HG03135 (cell line): ENCODE results near the gene ARID1B.
"Not testable (repeated sequence)": the region's sequence is repeated elsewhere in the genome, so short reads cannot be mapped to it uniquely, and the experiment has no call there.

ENCODE experiments used
- ATAC-seq: cut with Tn5 transposase; IDR thresholded peaks from one replicate; pipeline ENCODE4 v1.9.1; 2021; ENCODE audit warnings: mild to moderate bottlenecking, moderate library complexity; ENCODE audit not compliant: unreplicated experiment

ARID1B gene

GRCh38 chr6:156980948-156981347, 203.8 kb downstream of the ARID1B start:
- ATAC-seq, result no peak

- ATAC-seq, result no peak
Measured at GRCh38 chr6:156982168-156982567, 205.0 kb downstream of the ARID1B start.

- not testable (repeated sequence) for ATAC-seq
Measured at GRCh38 chr6:156982864-156983263, 205.7 kb downstream of the ARID1B start.

DNA sequence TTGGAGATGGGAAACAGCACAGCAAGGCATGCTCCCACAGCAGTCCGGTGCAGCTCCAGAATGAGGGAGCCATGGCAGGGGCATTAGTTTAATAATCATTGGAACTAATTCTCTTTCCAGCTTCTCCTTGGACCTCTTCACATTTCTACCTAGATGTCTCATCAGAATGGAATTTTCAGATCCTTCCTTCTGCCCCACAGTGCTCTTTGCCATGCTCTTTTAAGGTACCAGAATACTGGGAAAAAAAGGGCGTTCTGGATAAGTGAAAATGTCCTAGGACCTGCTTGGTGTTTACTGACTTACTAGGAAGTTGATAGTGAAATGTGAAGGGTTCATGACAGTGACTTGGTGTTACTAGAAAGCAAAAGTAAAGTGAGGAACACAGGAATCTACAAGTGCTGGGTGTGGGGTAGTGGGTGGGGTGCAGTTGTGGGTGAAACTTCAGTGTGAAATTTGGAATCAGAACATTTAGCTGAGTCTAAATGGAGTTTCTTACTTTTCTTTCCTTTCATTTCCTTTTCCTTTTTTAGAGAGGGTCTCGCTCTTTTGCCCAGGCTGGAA, 207.1 kb downstream of the ARID1B start:
- no peak for ATAC-seq

DNA sequence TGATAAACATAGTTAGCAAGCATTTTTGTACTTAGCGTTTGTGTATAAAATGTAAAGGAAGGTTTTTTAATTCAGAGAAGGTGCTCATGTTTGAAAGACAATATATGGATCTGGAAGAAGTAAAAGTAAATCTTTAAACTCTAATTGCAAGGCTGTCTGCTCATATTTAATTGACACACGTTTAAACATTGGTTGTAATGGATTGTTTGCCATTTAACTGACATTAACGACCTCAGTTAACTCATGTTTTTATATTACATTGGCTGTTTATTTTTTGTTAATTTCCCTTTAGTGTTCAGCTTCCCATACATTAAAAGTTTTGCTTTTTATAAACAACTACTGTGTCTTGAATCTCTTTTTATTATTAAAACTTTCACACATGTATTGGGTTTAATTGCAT, 208.1 kb downstream of the ARID1B start:
- no peak for ATAC-seq

DNA sequence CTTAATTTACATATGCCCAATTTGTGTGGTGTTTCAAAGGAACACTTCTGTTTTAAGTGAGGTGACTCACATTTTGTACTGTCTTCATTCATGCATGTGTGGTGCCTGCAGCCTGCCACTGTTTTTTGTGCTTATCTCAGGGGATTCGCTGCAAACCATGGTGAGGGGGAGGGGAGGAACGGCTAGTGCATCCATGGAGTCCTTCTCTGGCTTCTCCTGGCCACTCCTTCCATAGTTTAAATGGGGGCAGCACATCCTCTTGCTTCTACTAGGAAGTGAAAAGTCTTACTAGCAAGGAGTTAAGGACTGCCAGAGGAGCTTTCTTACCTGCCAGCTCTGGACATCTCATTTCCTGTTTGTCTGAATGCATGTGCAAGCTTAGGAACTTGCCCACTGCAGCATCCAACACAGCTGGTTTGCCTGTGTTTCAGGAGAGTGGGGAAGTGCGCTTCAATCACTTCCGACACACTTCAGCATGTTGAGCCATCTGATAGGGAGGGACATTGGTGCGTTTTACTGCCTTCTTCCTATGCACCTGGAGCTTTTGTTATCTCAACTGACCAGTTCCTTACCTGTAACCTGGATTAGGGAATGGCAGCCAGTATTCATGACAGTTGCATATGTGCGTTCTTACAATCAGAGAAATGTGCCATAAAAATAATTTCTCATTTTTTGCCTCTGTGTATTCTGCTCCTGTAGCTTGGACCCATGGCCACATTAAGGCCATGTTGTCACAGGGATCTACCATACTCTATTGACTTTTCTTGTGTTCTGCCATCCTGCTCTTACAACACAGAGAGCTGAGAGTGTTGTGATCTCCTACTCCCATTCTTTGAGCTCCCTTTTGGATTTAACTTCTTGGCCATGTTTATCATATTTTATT, 211.3 kb downstream of the ARID1B start:
- peak; percentile 65 for ATAC-seq

- no peak for ATAC-seq
Measured at GRCh38 chr6:156989159-156989806, 212.1 kb downstream of the ARID1B start.

- ATAC-seq, result no peak
Measured at GRCh38 chr6:156992020-156992804, 215.0 kb downstream of the ARID1B start.

DNA sequence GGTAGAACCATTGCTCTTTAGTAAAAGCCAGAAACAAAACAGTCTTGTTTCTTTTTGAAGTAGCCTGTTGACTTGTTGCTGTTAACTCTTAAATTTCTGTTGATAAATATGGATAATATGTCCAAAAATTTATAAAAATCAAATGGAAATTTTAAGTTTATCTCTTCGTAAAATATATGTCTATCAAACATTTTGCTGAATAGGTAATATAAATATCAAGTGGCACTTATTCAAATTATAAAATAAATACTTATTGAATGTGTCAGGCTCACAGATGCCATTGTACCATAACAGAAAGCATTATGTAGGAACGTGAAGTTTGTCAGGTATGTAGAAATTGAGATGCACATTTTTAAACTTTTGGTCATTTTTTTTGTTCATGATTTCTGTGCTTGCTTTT, 216.5 kb downstream of the ARID1B start:
- no peak for ATAC-seq

- ATAC-seq, result no peak
Measured at GRCh38 chr6:156994215-156995076, 217.3 kb downstream of the ARID1B start.

- no peak for ATAC-seq
Measured at GRCh38 chr6:156995502-156995901, 218.3 kb downstream of the ARID1B start.

DNA sequence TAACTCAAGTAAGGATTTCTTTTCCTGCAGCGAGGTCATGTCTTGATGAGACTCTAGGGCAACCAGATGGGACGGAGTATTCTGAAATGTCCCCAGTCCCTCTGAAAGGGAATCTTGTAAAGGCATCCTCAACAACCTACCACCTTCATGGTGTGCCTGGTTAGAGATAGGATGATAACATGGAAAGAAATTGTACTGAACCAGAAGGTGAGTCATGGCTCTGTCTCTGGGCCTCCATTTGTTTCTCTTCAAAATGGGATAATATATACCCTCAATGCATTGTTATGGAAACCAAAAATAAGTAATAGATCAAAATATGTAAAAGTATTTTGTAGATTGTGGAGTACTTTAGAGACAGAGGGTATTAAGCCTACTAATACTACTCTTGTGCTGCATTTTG, 219.1 kb downstream of the ARID1B start:
- ATAC-seq, result no peak

DNA sequence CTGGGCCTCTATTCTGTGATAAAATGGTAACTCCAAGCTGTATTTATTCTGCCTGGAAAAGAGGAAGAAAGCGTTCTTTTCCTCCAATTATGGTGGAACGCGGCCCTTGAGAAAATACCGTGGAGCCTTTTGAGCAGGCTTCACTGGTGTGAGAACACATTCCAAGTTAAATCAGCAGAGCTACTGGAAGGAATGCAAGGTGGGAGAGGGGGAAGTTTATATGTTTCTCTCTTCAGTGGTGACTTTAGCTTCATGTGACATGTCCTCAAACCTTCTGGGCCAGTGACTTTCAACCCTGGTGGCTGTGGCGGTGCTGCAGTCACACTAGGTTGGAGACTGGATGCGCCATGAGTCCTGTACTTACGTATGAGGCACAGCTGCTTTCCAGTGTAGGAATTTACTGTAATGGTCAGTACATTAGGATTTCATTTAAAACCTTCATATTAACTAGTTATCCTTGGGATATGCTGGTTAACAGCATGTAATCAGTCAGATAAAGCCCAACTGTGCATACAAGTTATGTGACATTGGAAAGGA, 221.7 kb downstream of the ARID1B start:
- ATAC-seq, result no peak

DNA sequence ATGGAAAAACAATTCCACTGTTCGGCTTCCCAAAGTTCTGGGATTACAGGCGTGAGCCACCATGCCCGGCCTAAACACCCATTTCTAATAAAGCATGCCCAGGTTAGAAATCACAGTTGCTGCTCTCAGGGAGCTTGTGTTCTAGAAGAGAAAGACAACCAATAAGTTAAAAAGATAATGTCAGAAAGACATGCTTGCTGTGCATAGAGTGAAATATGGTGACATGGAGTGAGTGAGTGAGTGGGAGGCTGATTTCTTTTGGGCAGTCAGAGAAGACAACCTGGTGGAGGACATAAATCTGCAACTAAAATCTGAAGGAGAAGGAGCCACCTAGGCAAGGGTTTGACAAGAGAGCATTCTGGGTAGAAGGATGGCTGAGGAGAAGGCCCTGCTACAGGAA, 222.6 kb downstream of the ARID1B start:
- ATAC-seq, result no peak

DNA sequence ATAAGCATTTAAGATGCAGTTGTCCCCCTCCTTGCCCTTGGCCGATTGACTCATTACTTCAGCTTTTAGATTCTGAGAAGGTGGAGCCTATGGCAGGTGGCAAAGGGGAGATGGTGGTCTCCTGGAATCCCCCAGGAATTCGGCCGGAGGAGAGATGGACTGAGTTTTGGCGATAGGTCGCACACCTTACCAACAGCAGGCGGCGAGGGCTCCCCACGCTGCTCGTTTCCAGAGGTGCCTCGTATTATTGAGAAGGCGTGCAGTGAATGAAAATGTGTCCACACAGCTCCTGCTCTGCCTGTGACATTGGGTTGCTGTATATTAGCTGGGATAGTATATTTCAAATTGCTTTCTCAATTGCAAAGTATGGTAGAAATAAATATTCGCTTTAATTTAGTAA, 224.5 kb downstream of the ARID1B start:
- ATAC-seq, result no peak

- no peak for ATAC-seq
Measured at GRCh38 chr6:157002774-157003173, 225.6 kb downstream of the ARID1B start.

- no peak for ATAC-seq
Measured at GRCh38 chr6:157005940-157006339, 228.8 kb downstream of the ARID1B start.

DNA sequence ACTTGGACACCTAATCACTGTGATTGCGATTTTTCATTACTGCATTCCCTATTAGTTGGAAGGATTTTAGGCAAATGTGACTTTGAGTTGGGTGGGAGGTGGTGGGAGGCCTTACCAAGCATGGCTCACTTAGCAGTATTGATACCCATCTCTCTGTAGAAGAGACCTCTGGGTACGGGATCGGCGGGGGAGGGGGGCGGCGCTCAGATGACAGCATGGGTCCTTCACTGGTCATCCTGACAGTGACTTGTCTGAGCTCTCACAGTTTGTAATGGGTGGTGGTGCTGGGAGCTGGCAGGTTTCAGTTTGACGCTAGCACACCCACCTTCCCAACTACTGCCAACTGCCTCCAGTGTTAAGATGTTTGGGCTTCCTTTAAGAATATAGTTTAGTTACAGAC, 231.4 kb downstream of the ARID1B start:
- ATAC-seq, result no peak

DNA sequence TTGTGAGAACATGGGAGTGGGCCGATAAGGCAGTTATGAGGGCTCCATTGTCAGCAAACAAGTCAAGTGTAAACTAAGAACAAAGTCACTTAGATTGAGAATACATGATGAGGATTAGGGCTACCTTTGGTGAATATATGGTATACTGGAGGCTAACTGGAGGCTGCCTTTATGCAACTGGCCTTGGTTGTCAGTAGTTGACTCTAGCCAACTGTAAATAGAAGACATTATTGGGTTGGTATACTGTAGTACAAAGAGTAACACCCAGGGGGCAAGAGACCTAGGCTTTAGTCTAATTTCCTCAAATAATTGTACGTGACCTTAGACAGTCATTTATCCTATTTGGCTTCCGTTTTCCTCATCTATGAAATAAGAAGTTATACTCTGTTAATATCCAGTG, 235.2 kb downstream of the ARID1B start:
- ATAC-seq, result no peak
